Activated CD8-positive, alpha-beta memory T cell treated with anti-CD3 and anti-CD28 coated beads, Interleukin-2, amount 50 U/mL, for 4 hours (primary cell): ENCODE results near the gene PLXNA2.

Experiments
- DNase-seq: peaks from one replicate; pipeline ENCODE4 v3.0.0-alpha.2; 2020

The PLXNA2 gene

GRCh38 chr1:208136459-208137182 lies 107.6 kb downstream of the PLXNA2 start:
- DNase-seq = no peak

GRCh38 chr1:208135354-208135753 lies 108.8 kb downstream of the PLXNA2 start:
- no peak for DNase-seq

- DNase-seq = no peak
Measured at GRCh38 chr1:208134491-208134890, 109.7 kb downstream of the PLXNA2 start.

GRCh38 chr1:208133355-208133754 lies 110.8 kb downstream of the PLXNA2 start:
- no peak for DNase-seq

GRCh38 chr1:208132287-208132882 lies 111.8 kb downstream of the PLXNA2 start:
- peak; percentile 53 for DNase-seq

GRCh38 chr1:208131621-208132286 lies 112.4 kb downstream of the PLXNA2 start:
- no peak for DNase-seq

GRCh38 chr1:208129487-208129886 lies 114.7 kb downstream of the PLXNA2 start:
- DNase-seq = no peak

- DNase-seq = no peak
Measured at GRCh38 chr1:208129060-208129459, 115.1 kb downstream of the PLXNA2 start.

- no peak for DNase-seq
Measured at GRCh38 chr1:208127792-208128529, 116.2 kb downstream of the PLXNA2 start.

GRCh38 chr1:208127284-208127683 lies 116.9 kb downstream of the PLXNA2 start:
- no peak for DNase-seq

- no peak for DNase-seq
Measured at GRCh38 chr1:208126108-208126507, 118.1 kb downstream of the PLXNA2 start.

- DNase-seq = no peak
Measured at GRCh38 chr1:208122612-208123358, 121.4 kb downstream of the PLXNA2 start.

- no peak for DNase-seq
Measured at GRCh38 chr1:208121813-208122364, 122.3 kb downstream of the PLXNA2 start.

- DNase-seq = no peak
Measured at GRCh38 chr1:208120431-208120790, 123.8 kb downstream of the PLXNA2 start.

GRCh38 chr1:208118841-208119606 lies 125.2 kb downstream of the PLXNA2 start:
- DNase-seq = no peak

- DNase-seq = no peak
Measured at GRCh38 chr1:208118306-208118705, 125.9 kb downstream of the PLXNA2 start.

- no peak for DNase-seq
Measured at GRCh38 chr1:208117826-208118225, 126.4 kb downstream of the PLXNA2 start.

GRCh38 chr1:208117409-208117808 lies 126.8 kb downstream of the PLXNA2 start:
- no peak for DNase-seq

- DNase-seq = no peak
Measured at GRCh38 chr1:208115924-208116640, 128.1 kb downstream of the PLXNA2 start.

- DNase-seq = no peak
Measured at GRCh38 chr1:208113011-208113410, 131.2 kb downstream of the PLXNA2 start.

- no peak for DNase-seq
Measured at GRCh38 chr1:208112401-208112800, 131.8 kb downstream of the PLXNA2 start.
